Glomerular visceral epithelial cell (primary cell): ENCODE data around the gene N4BP2L2.
"Not testable (repeated sequence)": the region's sequence is repeated elsewhere in the genome, so short reads cannot be mapped to it uniquely, and the experiment has no call there.

ENCODE experiments used
- DNase-seq: peaks from one replicate; pipeline ENCODE4 v3.0.0-alpha.2; 2016; ENCODE audit errors: extremely low spot score

The N4BP2L2 gene

GRCh38 chr13:32538621-32539246, at the start of gene N4BP2L2:
N4BP2L2 (minus strand) TSS chr13:32538795; CDS start chr13:32537027, 1,768 bp downstream.
- DNase-seq = peak; percentile 94

GRCh38 chr13:32587811-32588170, 49.2 kb upstream of the N4BP2L2 start:
- peak; percentile 15 for DNase-seq

- DNase-seq = peak; percentile 56
Measured at GRCh38 chr13:32587011-32587810, 48.6 kb upstream of the N4BP2L2 start.

GRCh38 chr13:32586080-32586900, 47.7 kb upstream of the N4BP2L2 start, which contains the start of gene PDS5B:
PDS5B (plus strand) TSS chr13:32586452; CDS start chr13:32648773, 62,321 bp downstream.
- peak; percentile 96 for DNase-seq

- DNase-seq = peak; percentile 30
Measured at GRCh38 chr13:32585550-32586079, 47.0 kb upstream of the N4BP2L2 start.

GRCh38 chr13:32582991-32583390, 44.4 kb upstream of the N4BP2L2 start:
- no peak for DNase-seq

- no peak for DNase-seq
Measured at GRCh38 chr13:32582281-32582680, 43.7 kb upstream of the N4BP2L2 start.

GRCh38 chr13:32581177-32581786, 42.7 kb upstream of the N4BP2L2 start:
- DNase-seq = peak; percentile 18

GRCh38 chr13:32577032-32577431, 38.4 kb upstream of the N4BP2L2 start:
- no peak for DNase-seq

- not testable (repeated sequence) for DNase-seq
Measured at GRCh38 chr13:32575687-32576086, 37.1 kb upstream of the N4BP2L2 start.

GRCh38 chr13:32560842-32561241, 22.2 kb upstream of the N4BP2L2 start:
- not testable (repeated sequence) for DNase-seq

- DNase-seq = no peak
Measured at GRCh38 chr13:32555613-32556012, 17.0 kb upstream of the N4BP2L2 start.

- no peak for DNase-seq
Measured at GRCh38 chr13:32553720-32554119, 15.1 kb upstream of the N4BP2L2 start.

- DNase-seq = no peak
Measured at GRCh38 chr13:32549788-32550187, 11.2 kb upstream of the N4BP2L2 start.

GRCh38 chr13:32548837-32549236, 10.2 kb upstream of the N4BP2L2 start:
- DNase-seq = no peak

GRCh38 chr13:32545083-32545482, 6.5 kb upstream of the N4BP2L2 start:
- DNase-seq = no peak

GRCh38 chr13:32542221-32542620, 3.6 kb upstream of the N4BP2L2 start:
- DNase-seq = no peak

- DNase-seq = no peak
Measured at GRCh38 chr13:32538143-32538620, 413 bp downstream of the N4BP2L2 start.

- DNase-seq = peak; percentile 21
Measured at GRCh38 chr13:32537580-32538142, 934 bp downstream of the N4BP2L2 start.

- no peak for DNase-seq
Measured at GRCh38 chr13:32535748-32536147, 2.8 kb downstream of the N4BP2L2 start.

GRCh38 chr13:32535115-32535514, 3.5 kb downstream of the N4BP2L2 start:
- no peak for DNase-seq
